ENCODE data around the gene AGPS.

DNA sequence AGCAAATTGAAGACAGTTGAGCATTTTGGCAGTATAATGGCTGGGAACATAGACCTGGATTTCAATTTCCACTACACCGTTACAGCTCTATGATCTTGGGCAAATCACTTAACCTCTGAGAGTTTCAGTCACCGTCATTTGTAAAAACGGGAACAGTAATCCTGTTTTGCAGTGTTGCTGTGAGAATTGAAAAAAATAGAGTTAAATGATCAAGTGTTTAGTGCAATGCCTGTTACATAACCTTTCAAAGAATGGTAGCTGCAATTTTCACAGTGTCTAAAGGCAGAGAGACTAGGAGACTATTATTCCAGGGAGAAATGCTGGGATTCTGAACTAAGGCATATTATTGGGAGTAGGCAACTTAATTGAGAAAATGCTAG, 2.0 kb downstream of the AGPS start:
- TF ChIP-seq SMC3 (conservative IDR thresholded peaks at IDR 0.05; ENCODE audit: insufficient read depth, low read depth, low read length) (no peak), POLR2A (conservative IDR thresholded peaks at IDR 0.05) (no peak)
- TF ChIP-seq, protein P1, sequence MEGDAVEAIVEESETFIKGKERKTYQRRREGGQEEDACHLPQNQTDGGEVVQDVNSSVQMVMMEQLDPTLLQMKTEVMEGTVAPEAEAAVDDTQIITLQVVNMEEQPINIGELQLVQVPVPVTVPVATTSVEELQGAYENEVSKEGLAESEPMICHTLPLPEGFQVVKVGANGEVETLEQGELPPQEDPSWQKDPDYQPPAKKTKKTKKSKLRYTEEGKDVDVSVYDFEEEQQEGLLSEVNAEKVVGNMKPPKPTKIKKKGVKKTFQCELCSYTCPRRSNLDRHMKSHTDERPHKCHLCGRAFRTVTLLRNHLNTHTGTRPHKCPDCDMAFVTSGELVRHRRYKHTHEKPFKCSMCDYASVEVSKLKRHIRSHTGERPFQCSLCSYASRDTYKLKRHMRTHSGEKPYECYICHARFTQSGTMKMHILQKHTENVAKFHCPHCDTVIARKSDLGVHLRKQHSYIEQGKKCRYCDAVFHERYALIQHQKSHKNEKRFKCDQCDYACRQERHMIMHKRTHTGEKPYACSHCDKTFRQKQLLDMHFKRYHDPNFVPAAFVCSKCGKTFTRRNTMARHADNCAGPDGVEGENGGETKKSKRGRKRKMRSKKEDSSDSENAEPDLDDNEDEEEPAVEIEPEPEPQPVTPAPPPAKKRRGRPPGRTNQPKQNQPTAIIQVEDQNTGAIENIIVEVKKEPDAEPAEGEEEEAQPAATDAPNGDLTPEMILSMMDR (IDR thresholded peaks at IDR 0.05 in 2 of 3, conservative IDR thresholded peaks at IDR 0.05 in 1 of 3; ENCODE audit: insufficient read depth in 2 of 3, low read depth in 1 of 3, low read length in 3 of 3): no peak
